KG1 (cell line): ENCODE measurements around the gene ZBTB45.
"Not testable (repeated sequence)": the region's sequence is repeated elsewhere in the genome, so short reads cannot be mapped to it uniquely, and the experiment has no call there.

Experiments
- DNase-seq: peaks from one replicate; lab custom pipeline; 2025; lab: John Stamatoyannopoulos, UW

The ZBTB45 gene

GRCh38 chr19:58554494-58555368, 35.1 kb upstream of the ZBTB45 start, which contains the start of gene CHMP2A:
Gene CHMP2A, minus strand, starts transcription at chr19:58555105. Its CDS starts 893 bp downstream, at chr19:58554212.
- no peak for DNase-seq

GRCh38 chr19:58553799-58554493, 34.3 kb upstream of the ZBTB45 start:
- no peak for DNase-seq

DNA sequence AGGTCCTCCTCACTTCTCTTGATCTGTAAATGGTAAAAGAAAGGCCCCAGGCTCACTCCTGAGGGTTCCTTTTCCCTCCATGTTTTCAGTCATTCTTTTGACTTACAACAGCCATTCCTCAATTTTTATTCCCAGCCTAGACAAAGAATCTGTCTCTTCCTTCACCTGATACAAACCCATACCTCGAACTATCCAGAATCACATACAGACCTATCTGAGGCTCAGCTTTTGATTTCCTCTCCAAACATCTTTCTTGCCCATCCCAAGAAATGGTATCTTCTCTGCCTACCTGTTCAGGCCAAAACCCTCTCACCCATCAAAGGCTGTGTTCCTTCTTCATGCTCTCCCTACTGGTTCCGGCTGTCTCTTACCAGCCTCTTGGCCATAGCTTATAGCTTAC, 33.0 kb upstream of the ZBTB45 start:
- no peak for DNase-seq

DNA sequence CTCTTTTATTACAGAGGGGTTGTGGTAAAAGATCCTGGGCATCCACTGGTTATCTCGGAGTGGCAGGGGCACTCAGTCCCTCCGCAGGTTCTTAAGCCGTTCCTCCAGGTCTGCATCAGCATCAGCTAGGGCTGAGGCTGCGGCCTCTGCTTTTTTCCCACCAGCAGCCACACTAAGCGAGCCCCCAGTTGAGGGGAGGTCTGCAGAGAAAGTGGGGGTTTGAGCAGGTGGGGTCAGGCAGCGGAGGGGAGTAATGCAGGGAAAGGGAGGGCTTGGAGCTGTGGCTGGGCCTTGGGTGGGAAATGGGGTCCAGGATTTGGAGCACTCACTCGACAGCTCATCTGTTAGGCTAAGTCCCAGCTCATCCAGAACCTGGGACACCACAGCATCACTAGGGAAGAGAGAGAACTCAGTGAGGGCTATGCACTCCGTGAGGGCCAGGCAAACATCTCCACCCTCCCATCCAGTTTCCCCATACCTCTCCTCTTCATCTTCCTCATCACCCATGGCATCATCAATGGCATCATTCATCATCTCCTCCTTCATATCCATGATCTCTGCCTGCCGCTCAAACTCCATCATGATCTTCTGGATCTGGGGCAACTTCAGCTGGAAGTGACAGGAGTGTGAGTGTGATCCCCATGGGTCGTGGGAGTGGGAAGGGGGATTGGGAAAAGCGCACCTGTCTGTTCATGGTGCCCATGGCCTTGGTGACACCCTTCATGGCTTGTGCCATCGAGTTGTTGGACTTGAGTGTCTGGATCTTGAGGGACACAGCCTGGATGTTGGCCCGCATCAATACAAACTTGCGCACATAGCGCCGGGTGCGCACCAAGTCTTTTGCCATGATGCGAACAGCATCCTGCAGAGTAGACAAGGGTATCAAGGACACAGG, 32.2 kb upstream of the ZBTB45 start:
- no peak for DNase-seq

GRCh38 chr19:58551123-58551497, 31.5 kb upstream of the ZBTB45 start:
- DNase-seq, result no peak

- no peak for DNase-seq
Observed at GRCh38 chr19:58550362-58551122, 30.9 kb upstream of the ZBTB45 start.

GRCh38 chr19:58549664-58550361, 30.2 kb upstream of the ZBTB45 start:
- DNase-seq, result no peak

GRCh38 chr19:58548859-58549663, 29.5 kb upstream of the ZBTB45 start:
- no peak for DNase-seq

DNA sequence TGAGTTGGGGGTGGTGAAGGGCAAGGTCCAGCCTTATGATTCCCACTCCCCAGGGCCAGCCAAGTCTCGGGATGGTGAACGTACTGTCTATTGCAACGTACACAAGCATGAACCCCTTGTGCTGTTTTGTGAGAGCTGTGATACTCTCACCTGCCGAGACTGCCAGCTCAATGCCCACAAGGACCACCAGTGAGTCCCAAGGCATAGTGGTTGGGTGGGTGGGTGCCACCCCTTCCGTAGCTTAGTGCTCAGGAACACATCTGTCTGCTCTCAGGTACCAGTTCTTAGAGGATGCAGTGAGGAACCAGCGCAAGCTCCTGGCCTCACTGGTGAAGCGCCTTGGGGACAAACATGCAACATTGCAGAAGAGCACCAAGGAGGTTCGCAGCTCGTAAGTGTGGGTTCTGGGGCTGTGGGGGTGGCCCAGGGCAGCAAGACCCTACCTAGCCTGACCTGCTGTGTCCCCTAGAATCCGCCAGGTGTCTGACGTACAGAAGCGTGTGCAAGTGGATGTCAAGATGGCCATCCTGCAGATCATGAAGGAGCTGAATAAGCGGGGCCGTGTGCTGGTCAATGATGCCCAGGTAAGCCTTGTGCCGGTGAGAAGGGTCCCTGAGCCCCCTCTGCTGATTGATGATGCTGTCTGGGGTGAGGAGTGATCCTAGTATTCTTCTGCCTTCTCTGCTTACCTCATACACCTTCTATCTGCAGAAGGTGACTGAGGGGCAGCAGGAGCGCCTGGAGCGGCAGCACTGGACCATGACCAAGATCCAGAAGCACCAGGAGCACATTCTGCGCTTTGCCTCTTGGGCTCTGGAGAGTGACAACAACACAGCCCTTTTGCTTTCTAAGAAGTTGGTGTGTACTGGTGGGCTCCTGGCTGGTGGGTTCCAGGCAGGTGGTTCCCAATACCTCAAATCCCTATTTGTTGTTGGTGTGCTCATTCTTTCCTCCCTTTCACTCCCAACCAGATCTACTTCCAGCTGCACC, 28.0 kb upstream of the ZBTB45 start:
- no peak for DNase-seq

- DNase-seq, result no peak
Observed at GRCh38 chr19:58546019-58546530, 26.5 kb upstream of the ZBTB45 start.

GRCh38 chr19:58545286-58546018, 25.8 kb upstream of the ZBTB45 start:
- no peak for DNase-seq

- no peak for DNase-seq
Observed at GRCh38 chr19:58544591-58545285, 25.1 kb upstream of the ZBTB45 start.

DNA sequence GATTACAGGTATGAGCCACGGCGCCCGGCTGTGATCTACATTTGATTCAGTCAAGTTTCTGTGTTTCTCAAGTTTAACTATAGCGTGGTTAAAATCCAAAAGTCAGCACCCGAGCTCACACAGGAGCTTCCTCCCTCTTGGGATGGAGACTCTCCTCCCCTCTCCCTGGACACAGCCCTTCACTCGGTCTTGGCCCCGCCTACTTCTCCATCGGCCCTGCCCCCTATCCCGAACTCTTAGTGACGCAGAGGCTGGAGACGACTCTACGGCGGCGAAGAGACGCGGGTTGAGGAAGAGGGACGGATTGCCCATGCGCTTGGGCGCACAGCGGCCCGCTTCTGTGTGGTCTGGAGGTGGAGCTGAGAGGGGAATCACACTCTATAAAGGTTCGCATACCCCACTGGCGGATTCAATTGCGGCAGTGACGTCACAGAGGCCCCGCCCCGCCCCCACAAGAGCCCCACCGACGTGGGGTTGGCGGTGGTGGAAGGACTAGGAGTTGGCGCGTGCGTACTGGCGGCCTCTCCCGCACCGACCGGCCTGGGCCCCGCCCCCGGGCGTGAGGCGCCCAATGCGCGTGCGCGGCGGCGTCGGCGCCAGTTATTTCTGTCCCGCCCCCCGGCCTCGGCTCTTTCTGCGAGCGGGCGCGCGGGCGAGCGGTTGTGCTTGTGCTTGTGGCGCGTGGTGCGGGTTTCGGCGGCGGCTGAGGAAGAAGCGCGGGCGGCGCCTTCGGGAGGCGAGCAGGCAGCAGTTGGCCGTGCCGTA, 24.4 kb upstream of the ZBTB45 start, which contains the start of gene TRIM28:
Gene TRIM28, plus strand, starts transcription at position 239 of the 765 bp plus-strand sequence. CDS start 694 bp downstream, outside the sequence.
- DNase-seq, result no peak

- not testable (repeated sequence) for DNase-seq
Observed at GRCh38 chr19:58542641-58543372, 23.2 kb upstream of the ZBTB45 start.

GRCh38 chr19:58539169-58539559, 19.6 kb upstream of the ZBTB45 start:
- DNase-seq, result not testable (repeated sequence)
